Esophagus muscularis mucosa (tissue), 4 donors: ENCODE data around the gene LEFTY2.

Experiments
- CTCF ChIP-seq, 3 experiments: fragments of 200-600 bp in 2 of 3; fragments of 450-650 bp in 1 of 3; sonication (generic) in 2 of 3; IDR thresholded peaks; one replicate each; pipeline ENCODE4 v1.5.1; 2017 to 2019; ENCODE audit warnings: antibody characterized with exemption in 3 of 3, mild to moderate bottlenecking in 2 of 3, moderate library complexity in 1 of 3
- EP300 ChIP-seq: sonication (generic); formaldehyde crosslinking; IDR thresholded peaks from one replicate; pipeline ENCODE4 v1.6.1; 2017; ENCODE audit warnings: antibody characterized with exemption
- POLR2A ChIP-seq: fragments of 450-650 bp; IDR thresholded peaks from one replicate; pipeline ENCODE4 v1.6.1; 2017; ENCODE audit warnings: antibody characterized with exemption, moderate library complexity, mild to moderate bottlenecking, low read depth
- POLR2AphosphoS5 ChIP-seq, 2 donors: sonication (generic); formaldehyde crosslinking; IDR thresholded peaks; one replicate each; pipeline ENCODE4 v1.6.1; 2017; ENCODE audit warnings: antibody characterized with exemption in 2 of 2

- TF ChIP-seq POLR2A: no peak
- no peak for TF ChIP-seq CTCF (IDR thresholded peaks at IDR 0.05)
- TF ChIP-seq POLR2AphosphoS5 (IDR thresholded peaks at IDR 0.05): no peak
- no peak for TF ChIP-seq EP300
Observed at GRCh38 chr1:225914947-225915346, 26.1 kb downstream of the LEFTY2 start.
